ENCODE measurements around the gene PRTFDC1.

- TF ChIP-seq CTCF (IDR thresholded peaks at IDR 0.05) (no peak), EP300 (IDR thresholded peaks at IDR 0.05) (no peak), POLR2AphosphoS5 (IDR thresholded peaks at IDR 0.05) (no peak), POLR2A (IDR thresholded peaks at IDR 0.05; ENCODE audit: low read depth) (no peak)
These were observed 25.8 kb downstream of the PRTFDC1 start for GRCh38 chr10:24926557-24926956.

All from esophagus muscularis mucosa (tissue), 4 donors.